Measurements from ENCODE around the gene ESRRA.
"Not testable (repeated sequence)": the region's sequence is repeated elsewhere in the genome, so short reads cannot be mapped to it uniquely, and the experiment has no call there.

Gene ESRRA

GRCh38 chr11:64314146-64314804 lies 9.0 kb downstream of the ESRRA start:
- no peak for FAIRE-seq

- FAIRE-seq, result no peak
These were observed 9.7 kb downstream of the ESRRA start for GRCh38 chr11:64314805-64315561.

- FAIRE-seq, result not testable (repeated sequence)
These were observed 10.6 kb downstream of the ESRRA start for GRCh38 chr11:64315667-64316526.

GRCh38 chr11:64316672-64317324 lies 11.5 kb downstream of the ESRRA start:
- no peak for FAIRE-seq

- FAIRE-seq, result peak; percentile 84
These were observed 12.1 kb downstream of the ESRRA start, which contains the start of gene TRMT112 for GRCh38 chr11:64317325-64317960. Gene TRMT112 (minus strand): TSS chr11:64317559. CDS start chr11:64317526, 33 bp downstream.

GRCh38 chr11:64317961-64318765 lies 12.8 kb downstream of the ESRRA start, which contains the start of gene PRDX5:
Gene PRDX5 (plus strand): TSS chr11:64318121. CDS start chr11:64318216, 95 bp downstream.
- FAIRE-seq, result no peak

GRCh38 chr11:64318766-64319761 lies 13.7 kb downstream of the ESRRA start:
- FAIRE-seq, result no peak

- no peak for FAIRE-seq
These were observed 15.2 kb downstream of the ESRRA start for GRCh38 chr11:64320556-64320955.

GRCh38 chr11:64321026-64321425 lies 15.7 kb downstream of the ESRRA start:
- no peak for FAIRE-seq

GRCh38 chr11:64321533-64321932 lies 16.2 kb downstream of the ESRRA start:
- FAIRE-seq, result no peak

GRCh38 chr11:64322925-64323260 lies 17.6 kb downstream of the ESRRA start:
- FAIRE-seq, result no peak

- no peak for FAIRE-seq
These were observed 18.0 kb downstream of the ESRRA start for GRCh38 chr11:64323373-64323772.

- FAIRE-seq, result not testable (repeated sequence)
These were observed 18.7 kb downstream of the ESRRA start for GRCh38 chr11:64323984-64324383.

GRCh38 chr11:64324692-64325469 lies 19.6 kb downstream of the ESRRA start:
- no peak for FAIRE-seq

- no peak for FAIRE-seq
These were observed 22.1 kb downstream of the ESRRA start for GRCh38 chr11:64327375-64327774.

GRCh38 chr11:64327993-64328392 lies 22.7 kb downstream of the ESRRA start:
- FAIRE-seq, result no peak

- FAIRE-seq, result no peak
These were observed 25.6 kb downstream of the ESRRA start for GRCh38 chr11:64330888-64331287.

- FAIRE-seq, result no peak
These were observed 26.4 kb downstream of the ESRRA start for GRCh38 chr11:64331569-64332371.

All from TTC549 (cell line).